ENCODE results near the gene STX4. TPM values are rescaled to one million over a fixed set of nuclear protein-coding genes. Genes with fewer than 3 reads are reported as not detected.

Gene STX4
- total RNA-seq, 1 experiment from 2014 or later = 66.7 TPM

GRCh38 chr16:31042866-31043265, 9.5 kb downstream of the STX4 start:
- BruUV-seq (replicated peaks) = no TSS peak
- Mint-ChIP-seq H3K27ac (ENCODE audit: low read depth, unreplicated experiment) (no peak overlapping the region), H3K9me3 (ENCODE audit: unreplicated experiment) (no peaks in the 10 kb centered on the region), H3K4me3 (ENCODE audit: unreplicated experiment) (no peak overlapping the region), H3K27me3 (ENCODE audit: insufficient read depth, unreplicated experiment) (no peaks in the 10 kb centered on the region), H3K36me3 (ENCODE audit: insufficient read depth, unreplicated experiment) (peaks cover 61% of the 10 kb centered on the region), H3K4me1 (ENCODE audit: insufficient read depth, unreplicated experiment) (no peaks in the 10 kb centered on the region)
- intact Hi-C loops (cut with micrococcal nuclease) = no loop called here
- TF ChIP-seq CTCF (IDR thresholded peaks at IDR 0.05; ENCODE audit: unreplicated experiment) = no peak
- ChIA-PET POLR2A (interaction anchor here (1.1 kb wide), 2 partner anchors 9 to 25 kb away, joined by 3 to 6 read pairs; no protein-coding TSS in a partner anchor), CTCF (interaction anchor here (0.6 kb wide), 1 partner anchor 400 kb away, joined by 3 read pairs; the partner anchor contains the start of gene ZNF843)
- no peak for DNase-seq (ENCODE audit: unreplicated experiment)

GRCh38 chr16:31043352-31043751, 10.0 kb downstream of the STX4 start:
- intact Hi-C loops (cut with micrococcal nuclease) = no loop called here
- CTCF ChIA-PET = interaction anchor here (0.9 to 1.0 kb wide), 2 partner anchors 8 to 57 kb away, joined by 3 read pairs; no protein-coding TSS in a partner anchor
- H3K36me3 Mint-ChIP-seq (ENCODE audit: insufficient read depth, unreplicated experiment) = peaks cover 57% of the 10 kb centered on the region
- H3K27me3 Mint-ChIP-seq (ENCODE audit: insufficient read depth, unreplicated experiment) = no peaks in the 10 kb centered on the region
- no peak overlapping the region for H3K4me3 Mint-ChIP-seq (ENCODE audit: unreplicated experiment)
- H3K9me3 Mint-ChIP-seq (ENCODE audit: unreplicated experiment) = no peaks in the 10 kb centered on the region
- no peak for DNase-seq (ENCODE audit: unreplicated experiment)
- TF ChIP-seq CTCF (IDR thresholded peaks at IDR 0.05; ENCODE audit: unreplicated experiment) = no peak
- no peak overlapping the region for H3K27ac Mint-ChIP-seq (ENCODE audit: low read depth, unreplicated experiment)
- H3K4me1 Mint-ChIP-seq (ENCODE audit: insufficient read depth, unreplicated experiment) = no peaks in the 10 kb centered on the region
- BruUV-seq (replicated peaks) = no TSS peak
- POLR2A ChIA-PET = interaction anchor here (1.1 kb wide), 1 partner anchor 9 kb away, joined by 6 read pairs; no protein-coding TSS in a partner anchor

GRCh38 chr16:31043898-31044481, 10.6 kb downstream of the STX4 start:
- intact Hi-C loops (cut with micrococcal nuclease) = no loop called here
- no peak for TF ChIP-seq CTCF (IDR thresholded peaks at IDR 0.05; ENCODE audit: unreplicated experiment)
- no peaks in the 10 kb centered on the region for H3K27me3 Mint-ChIP-seq (ENCODE audit: insufficient read depth, unreplicated experiment)
- CTCF ChIA-PET = interaction anchor here (0.9 to 1.0 kb wide), 2 partner anchors 8 to 58 kb away, joined by 3 read pairs; no protein-coding TSS in a partner anchor
- no peaks in the 10 kb centered on the region for H3K9me3 Mint-ChIP-seq (ENCODE audit: unreplicated experiment)
- peaks cover 50% of the 10 kb centered on the region for H3K36me3 Mint-ChIP-seq (ENCODE audit: insufficient read depth, unreplicated experiment)
- no peaks in the 10 kb centered on the region for H3K4me1 Mint-ChIP-seq (ENCODE audit: insufficient read depth, unreplicated experiment)
- no peak for DNase-seq (ENCODE audit: unreplicated experiment)
- POLR2A ChIA-PET = interaction anchor here (1.1 to 1.2 kb wide), 2 partner anchors 8 to 11 kb away, joined by 5 to 6 read pairs; partner anchors contain the start of gene STX4
- no peak overlapping the region for H3K4me3 Mint-ChIP-seq (ENCODE audit: unreplicated experiment)
- no TSS peak for BruUV-seq (replicated peaks)
- H3K27ac Mint-ChIP-seq (ENCODE audit: low read depth, unreplicated experiment) = no peak overlapping the region

GRCh38 chr16:31050280-31051030, 17.1 kb downstream of the STX4 start:
- DNase-seq (ENCODE audit: unreplicated experiment) = no peak
- Mint-ChIP-seq H3K27ac (ENCODE audit: low read depth, unreplicated experiment) (no peak overlapping the region), H3K4me1 (ENCODE audit: insufficient read depth, unreplicated experiment) (peaks cover 20% of the 10 kb centered on the region), H3K9me3 (ENCODE audit: unreplicated experiment) (no peaks in the 10 kb centered on the region), H3K4me3 (ENCODE audit: unreplicated experiment) (no peak overlapping the region), H3K36me3 (ENCODE audit: insufficient read depth, unreplicated experiment) (peaks cover 10% of the 10 kb centered on the region), H3K27me3 (ENCODE audit: insufficient read depth, unreplicated experiment) (no peaks in the 10 kb centered on the region)
- TF ChIP-seq CTCF (IDR thresholded peaks at IDR 0.05; ENCODE audit: unreplicated experiment) = no peak
- no TSS peak for BruUV-seq (replicated peaks)
- POLR2A ChIA-PET = interaction anchor here (0.5 to 2.3 kb wide), 7 partner anchors 16 to 274 kb away, joined by 3 to 10 read pairs (median 4); partner anchors contain the start of genes SETD1A and STX4
- intact Hi-C loops (cut with micrococcal nuclease) = no loop called here
- CTCF ChIA-PET = interaction anchor here (0.6 to 1.8 kb wide), 5 partner anchors 14 to 126 kb away, joined by 3 to 7 read pairs (median 4); partner anchors contain the start of gene HSD3B7
